ENCODE measurements around the gene CYP2F1.
"Not testable (repeated sequence)": the region's sequence is repeated elsewhere in the genome, so short reads cannot be mapped to it uniquely, and the experiment has no call there.

Gene CYP2F1

DNA sequence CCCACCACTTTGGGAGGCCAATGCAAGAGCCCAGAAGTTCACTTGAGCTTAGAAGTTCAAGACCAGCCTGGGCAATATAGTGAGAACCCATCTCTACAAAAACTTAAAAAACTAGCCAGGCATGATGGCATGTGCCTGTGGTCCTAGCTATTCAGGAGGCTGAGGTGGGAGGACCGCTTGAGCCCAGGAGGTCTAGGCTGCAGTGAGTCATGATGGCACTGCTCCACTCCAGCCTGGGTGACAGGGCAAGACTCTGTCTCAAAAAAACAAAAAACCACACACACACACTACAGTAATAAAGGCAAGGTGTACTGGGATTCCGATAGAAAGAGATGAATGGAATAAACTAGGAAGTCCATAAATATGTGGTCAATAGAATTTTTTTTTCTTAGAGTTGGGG lies 35.6 kb downstream of the CYP2F1 start:
- Histone ChIP-seq H3K36me3 (ENCODE audit: control insufficient read depth in 5 of 5, insufficient read depth in 5 of 5, low read length in 5 of 5) (no peaks in the 10 kb centered on the region), H3K4me1 (ENCODE audit: control insufficient read depth in 5 of 5, insufficient read depth in 5 of 5, low read length in 5 of 5) (no peaks in the 10 kb centered on the region), H3K27me3 (ENCODE audit: control insufficient read depth in 5 of 5, insufficient read depth in 4 of 5, low read length in 5 of 5) (peaks cover 0 to 4% (median 0%) of the 10 kb centered on the region in 5 donors), H3K9ac (ENCODE audit: low read length in 5 of 5) (no peak overlapping the region), H3K9me3 (ENCODE audit: control insufficient read depth in 5 of 5, low read length in 5 of 5) (no peaks in the 10 kb centered on the region), H3K27ac (ENCODE audit: low read depth, low read length) (no peak overlapping the region), H3K4me3 (ENCODE audit: low read depth in 1 of 5, low read length in 5 of 5) (no peak overlapping the region)

DNA sequence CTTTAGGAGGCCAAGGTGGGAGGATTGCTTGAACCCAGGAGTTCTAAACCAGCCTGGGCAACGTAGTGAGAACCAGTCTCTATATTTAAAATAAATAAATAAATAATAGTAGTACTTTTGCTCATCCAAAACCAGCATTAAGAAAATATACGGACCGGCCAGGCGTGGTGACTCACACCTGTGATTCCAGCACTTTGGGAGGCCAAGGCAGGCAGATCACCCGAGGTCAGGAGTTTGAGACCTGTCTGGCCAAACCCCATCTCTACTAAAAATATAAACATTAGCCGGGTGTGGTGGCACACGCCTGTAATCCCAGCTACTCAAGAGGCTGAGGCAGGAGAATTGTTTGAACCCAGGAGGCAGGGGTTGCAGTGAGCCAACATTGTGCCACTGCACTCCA lies 36.8 kb downstream of the CYP2F1 start:
- not testable (repeated sequence) for H3K9me3 ChIP-seq (ENCODE audit: control insufficient read depth in 5 of 5, low read length in 5 of 5); H3K4me1 ChIP-seq (ENCODE audit: control insufficient read depth in 5 of 5, insufficient read depth in 5 of 5, low read length in 5 of 5); H3K36me3 ChIP-seq (ENCODE audit: control insufficient read depth in 5 of 5, insufficient read depth in 5 of 5, low read length in 5 of 5); H3K27ac ChIP-seq (ENCODE audit: low read depth, low read length); H3K9ac ChIP-seq (ENCODE audit: low read length in 5 of 5); H3K4me3 ChIP-seq (ENCODE audit: low read depth in 1 of 5, low read length in 5 of 5); H3K27me3 ChIP-seq (ENCODE audit: control insufficient read depth in 5 of 5, insufficient read depth in 4 of 5, low read length in 5 of 5)

DNA sequence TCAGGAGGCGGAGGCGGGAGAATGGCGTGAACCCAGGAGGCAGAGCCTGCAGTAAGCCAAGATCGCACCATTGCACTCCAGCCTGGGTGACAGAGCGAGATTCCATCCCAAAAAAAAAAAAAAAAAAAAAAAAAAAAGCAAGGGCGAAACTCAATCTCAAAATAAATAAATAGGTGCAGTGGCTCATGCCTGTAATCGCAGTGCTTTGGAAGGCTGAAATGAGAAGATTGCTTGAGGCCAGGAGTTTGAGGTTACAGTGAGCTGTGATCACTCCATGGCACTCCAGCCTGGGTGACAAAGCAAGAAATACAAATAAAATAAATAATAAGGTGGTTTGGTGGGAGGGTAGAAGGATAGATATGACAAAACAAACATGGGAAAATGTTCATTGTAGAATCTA lies 39.8 kb downstream of the CYP2F1 start:
- no peaks in the 10 kb centered on the region for H3K36me3 ChIP-seq (ENCODE audit: control insufficient read depth in 5 of 5, insufficient read depth in 5 of 5, low read length in 5 of 5)
- H3K4me3 ChIP-seq (ENCODE audit: low read depth in 1 of 5, low read length in 5 of 5), result no peak overlapping the region
- no peaks in the 10 kb centered on the region for H3K27me3 ChIP-seq (ENCODE audit: control insufficient read depth in 5 of 5, insufficient read depth in 4 of 5, low read length in 5 of 5)
- no peak overlapping the region for H3K9ac ChIP-seq (ENCODE audit: low read length in 5 of 5)
- no peak overlapping the region for H3K27ac ChIP-seq (ENCODE audit: low read depth, low read length)
- peaks cover 0 to 7% (median 0%) of the 10 kb centered on the region in 5 donors for H3K9me3 ChIP-seq (ENCODE audit: control insufficient read depth in 5 of 5, low read length in 5 of 5)
- no peaks in the 10 kb centered on the region for H3K4me1 ChIP-seq (ENCODE audit: control insufficient read depth in 5 of 5, insufficient read depth in 5 of 5, low read length in 5 of 5)

DNA sequence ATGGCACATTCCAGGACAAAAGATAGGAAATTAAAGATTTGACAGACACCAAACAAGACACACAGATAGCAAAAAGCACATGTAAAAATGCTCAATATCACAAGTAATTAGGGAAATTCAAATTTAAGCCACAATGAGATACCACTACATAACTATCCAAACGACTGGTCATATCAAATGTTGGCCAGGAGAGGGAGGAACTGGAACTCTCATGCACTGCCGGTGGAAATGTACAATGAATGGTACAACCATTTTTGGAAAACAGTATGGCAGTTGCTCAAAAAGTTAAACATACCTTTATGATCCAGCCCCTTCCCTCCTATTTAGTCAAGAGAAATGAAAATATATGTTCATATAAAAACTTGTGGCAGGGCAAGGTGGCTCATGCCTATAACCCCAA lies 42.0 kb downstream of the CYP2F1 start:
- H3K9ac ChIP-seq (ENCODE audit: low read length in 5 of 5), result no peak overlapping the region
- no peaks in the 10 kb centered on the region for H3K36me3 ChIP-seq (ENCODE audit: control insufficient read depth in 5 of 5, insufficient read depth in 5 of 5, low read length in 5 of 5)
- H3K4me3 ChIP-seq (ENCODE audit: low read depth in 1 of 5, low read length in 5 of 5), result no peak overlapping the region
- H3K4me1 ChIP-seq (ENCODE audit: control insufficient read depth in 5 of 5, insufficient read depth in 5 of 5, low read length in 5 of 5), result no peaks in the 10 kb centered on the region
- no peak overlapping the region for H3K27ac ChIP-seq (ENCODE audit: low read depth, low read length)
- no peaks in the 10 kb centered on the region for H3K27me3 ChIP-seq (ENCODE audit: control insufficient read depth in 5 of 5, insufficient read depth in 4 of 5, low read length in 5 of 5)
- peaks cover 0 to 7% (median 0%) of the 10 kb centered on the region in 5 donors for H3K9me3 ChIP-seq (ENCODE audit: control insufficient read depth in 5 of 5, low read length in 5 of 5)

DNA sequence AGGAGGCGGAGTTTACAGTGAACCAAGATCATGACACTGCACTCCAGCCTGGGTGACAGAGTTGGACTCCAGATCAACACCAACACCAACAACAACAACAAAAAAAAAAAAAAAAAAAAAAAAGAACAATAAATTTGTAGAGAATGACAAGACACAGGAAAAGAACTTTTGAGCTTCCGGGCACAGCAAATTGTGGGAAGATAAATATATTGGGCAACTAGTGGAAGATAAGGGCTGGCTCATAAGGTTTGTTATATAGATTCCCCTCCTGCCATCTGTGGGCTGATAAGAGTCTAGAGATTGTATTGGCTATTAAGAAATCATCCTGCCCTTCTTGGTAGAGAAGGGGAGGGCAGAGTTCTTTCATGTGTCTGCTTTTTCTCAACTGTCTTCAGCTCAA lies 45.6 kb downstream of the CYP2F1 start:
- Histone ChIP-seq H3K27ac (ENCODE audit: low read depth, low read length) (no peak overlapping the region), H3K4me1 (ENCODE audit: control insufficient read depth in 5 of 5, insufficient read depth in 5 of 5, low read length in 5 of 5) (no peaks in the 10 kb centered on the region), H3K4me3 (ENCODE audit: low read depth in 1 of 5, low read length in 5 of 5) (no peak overlapping the region), H3K9me3 (ENCODE audit: control insufficient read depth in 5 of 5, low read length in 5 of 5) (peaks cover 0 to 7% (median 0%) of the 10 kb centered on the region in 5 donors), H3K36me3 (ENCODE audit: control insufficient read depth in 5 of 5, insufficient read depth in 5 of 5, low read length in 5 of 5) (no peaks in the 10 kb centered on the region), H3K9ac (ENCODE audit: low read length in 5 of 5) (no peak overlapping the region), H3K27me3 (ENCODE audit: control insufficient read depth in 5 of 5, insufficient read depth in 4 of 5, low read length in 5 of 5) (no peaks in the 10 kb centered on the region)

- no peak overlapping the region for H3K9ac ChIP-seq (ENCODE audit: low read length in 5 of 5)
- no peak overlapping the region for H3K27ac ChIP-seq (ENCODE audit: low read depth, low read length)
- no peaks in the 10 kb centered on the region for H3K9me3 ChIP-seq (ENCODE audit: control insufficient read depth in 5 of 5, low read length in 5 of 5)
- no peaks in the 10 kb centered on the region for H3K27me3 ChIP-seq (ENCODE audit: control insufficient read depth in 5 of 5, insufficient read depth in 4 of 5, low read length in 5 of 5)
- H3K36me3 ChIP-seq (ENCODE audit: control insufficient read depth in 5 of 5, insufficient read depth in 5 of 5, low read length in 5 of 5), result no peaks in the 10 kb centered on the region
- H3K4me1 ChIP-seq (ENCODE audit: control insufficient read depth in 5 of 5, insufficient read depth in 5 of 5, low read length in 5 of 5), result no peaks in the 10 kb centered on the region
- no peak overlapping the region for H3K4me3 ChIP-seq (ENCODE audit: low read depth in 1 of 5, low read length in 5 of 5)
These were observed 47.7 kb downstream of the CYP2F1 start for GRCh38 chr19:41161903-41162302.

DNA sequence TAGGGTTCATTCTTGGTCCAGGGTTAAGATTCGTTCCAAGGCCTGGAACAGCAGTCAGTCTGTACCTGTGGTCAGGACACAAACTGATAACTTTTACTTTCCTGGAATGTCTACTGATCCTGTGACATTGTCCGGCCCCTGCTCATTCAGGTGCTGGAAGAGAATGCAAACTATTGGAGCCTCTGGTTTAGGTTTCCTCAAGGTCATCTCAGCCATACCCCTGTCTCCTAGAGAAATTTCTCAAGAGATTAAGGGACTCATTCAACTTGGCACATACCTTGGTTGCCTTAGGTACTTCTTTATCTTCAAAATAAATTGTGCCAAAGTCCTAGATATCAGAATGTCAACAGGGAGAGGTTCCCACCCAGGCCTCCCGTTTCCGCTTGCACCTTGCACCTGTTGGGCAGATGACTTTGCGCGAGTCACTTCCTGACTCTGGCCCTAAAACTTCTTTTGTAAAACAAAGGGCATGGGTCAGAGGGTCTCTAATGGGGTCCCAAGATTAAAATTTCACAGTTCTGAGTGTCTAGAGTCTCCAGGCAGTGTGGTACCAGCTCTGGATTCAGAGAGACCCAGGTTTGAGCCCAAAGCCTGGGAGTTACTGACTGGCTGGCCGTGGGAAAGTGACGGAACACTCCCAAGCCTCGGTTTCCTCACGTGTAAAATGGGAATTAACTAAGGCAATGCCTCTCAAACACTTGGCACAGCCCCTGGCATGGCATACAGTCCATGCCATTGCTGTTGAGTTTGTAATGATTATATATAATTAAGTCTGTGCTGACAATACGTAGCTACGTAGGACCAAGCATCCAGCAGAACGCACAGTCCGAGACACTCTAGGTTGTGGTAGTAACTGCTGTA lies 52.9 kb downstream of the CYP2F1 start:
- no peak overlapping the region for H3K9ac ChIP-seq (ENCODE audit: low read length in 5 of 5)
- no peaks in the 10 kb centered on the region for H3K27me3 ChIP-seq (ENCODE audit: control insufficient read depth in 5 of 5, insufficient read depth in 4 of 5, low read length in 5 of 5)
- no peak overlapping the region for H3K4me3 ChIP-seq (ENCODE audit: low read depth in 1 of 5, low read length in 5 of 5)
- H3K9me3 ChIP-seq (ENCODE audit: control insufficient read depth in 5 of 5, low read length in 5 of 5), result no peaks in the 10 kb centered on the region
- H3K36me3 ChIP-seq (ENCODE audit: control insufficient read depth in 5 of 5, insufficient read depth in 5 of 5, low read length in 5 of 5), result no peaks in the 10 kb centered on the region
- H3K27ac ChIP-seq (ENCODE audit: low read depth, low read length), result no peak overlapping the region
- H3K4me1 ChIP-seq (ENCODE audit: control insufficient read depth in 5 of 5, insufficient read depth in 5 of 5, low read length in 5 of 5), result no peaks in the 10 kb centered on the region

DNA sequence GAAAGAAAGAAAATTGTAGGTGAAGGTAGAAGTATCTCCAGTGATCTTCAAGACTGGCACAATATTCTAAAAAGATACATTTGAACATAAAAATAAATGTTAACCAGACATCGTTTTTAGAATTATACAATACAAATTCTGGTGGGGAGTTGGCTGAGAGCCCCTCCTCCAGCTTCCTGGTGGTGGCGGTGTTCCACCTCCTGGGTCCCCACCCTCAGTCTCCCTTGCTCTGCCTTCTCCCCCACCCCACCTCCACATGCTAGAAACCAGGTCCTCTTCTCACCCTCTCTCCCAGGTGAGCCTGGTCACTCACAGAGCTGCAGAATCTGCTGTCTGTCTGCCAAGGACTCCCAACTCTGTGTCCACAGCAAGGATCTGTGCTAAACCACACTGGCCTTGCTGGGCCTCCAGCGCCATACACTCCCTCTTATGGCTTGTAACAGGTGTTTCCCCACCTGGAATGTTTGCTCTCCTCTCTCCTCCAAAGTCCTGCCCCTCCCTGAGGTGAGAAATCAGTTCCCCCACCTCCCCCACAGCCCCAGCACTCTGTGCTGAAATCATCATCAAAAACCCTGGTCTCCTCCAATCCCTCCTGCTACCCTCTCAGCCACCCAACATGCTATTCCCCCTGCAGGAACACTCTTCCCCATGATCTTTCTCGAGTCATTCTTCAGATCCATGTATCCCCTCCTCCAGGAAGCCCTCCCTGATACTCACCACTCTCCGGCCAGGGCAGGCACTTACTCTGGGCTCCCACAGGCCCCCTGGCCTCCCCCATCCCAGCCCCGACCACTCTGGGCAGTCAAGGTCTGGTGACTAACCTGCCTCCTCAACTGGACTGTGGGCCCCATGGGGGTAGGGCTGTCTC lies 58.3 kb downstream of the CYP2F1 start:
- Histone ChIP-seq H3K27ac (ENCODE audit: low read depth, low read length) (no peak overlapping the region), H3K4me1 (ENCODE audit: control insufficient read depth in 5 of 5, insufficient read depth in 5 of 5, low read length in 5 of 5) (peaks cover 0 to 7% (median 2%) of the 10 kb centered on the region in 5 donors), H3K9me3 (ENCODE audit: control insufficient read depth in 5 of 5, low read length in 5 of 5) (no peaks in the 10 kb centered on the region), H3K4me3 (ENCODE audit: low read depth in 1 of 5, low read length in 5 of 5) (no peak overlapping the region), H3K9ac (ENCODE audit: low read length in 5 of 5) (no peak overlapping the region), H3K27me3 (ENCODE audit: control insufficient read depth in 5 of 5, insufficient read depth in 4 of 5, low read length in 5 of 5) (peaks cover 0 to 3% (median 0%) of the 10 kb centered on the region in 5 donors), H3K36me3 (ENCODE audit: control insufficient read depth in 5 of 5, insufficient read depth in 5 of 5, low read length in 5 of 5) (no peaks in the 10 kb centered on the region)

GRCh38 chr19:41174297-41174928 lies 60.2 kb downstream of the CYP2F1 start:
- no peak overlapping the region for H3K9ac ChIP-seq (ENCODE audit: low read length in 5 of 5)
- no peaks in the 10 kb centered on the region for H3K36me3 ChIP-seq (ENCODE audit: control insufficient read depth in 5 of 5, insufficient read depth in 5 of 5, low read length in 5 of 5)
- no peak overlapping the region for H3K27ac ChIP-seq (ENCODE audit: low read depth, low read length)
- H3K4me1 ChIP-seq (ENCODE audit: control insufficient read depth in 5 of 5, insufficient read depth in 5 of 5, low read length in 5 of 5), result peaks cover 0 to 7% (median 2%) of the 10 kb centered on the region in 5 donors
- peaks cover 0 to 3% (median 0%) of the 10 kb centered on the region in 5 donors for H3K27me3 ChIP-seq (ENCODE audit: control insufficient read depth in 5 of 5, insufficient read depth in 4 of 5, low read length in 5 of 5)
- H3K9me3 ChIP-seq (ENCODE audit: control insufficient read depth in 5 of 5, low read length in 5 of 5), result no peaks in the 10 kb centered on the region
- no peak overlapping the region for H3K4me3 ChIP-seq (ENCODE audit: low read depth in 1 of 5, low read length in 5 of 5)

All from subcutaneous abdominal adipose tissue (tissue), 5 donors.